Sigmoid colon (tissue), 7 donors: ENCODE measurements around the gene CAPN1. TPM values are rescaled to one million over a fixed set of nuclear protein-coding genes. Genes with fewer than 3 reads are reported as not detected.

Source experiments
- DNase-seq: peaks from one replicate; pipeline ENCODE4 v3.0.0-alpha.2; 2019
- H3K27ac ChIP-seq, 4 donors: fragments of 200-600 bp; sonication (generic); one replicate each; pipeline ENCODE4 v1.5.1; 2016 to 2019; ENCODE audit warnings: mild to moderate bottlenecking in 1 of 4
- H3K27me3 ChIP-seq, 3 donors: fragments of 200-600 bp; sonication (generic); one replicate each; pipeline ENCODE4 v1.5.1; 2019; ENCODE audit warnings: mild to moderate bottlenecking in 1 of 3
- H3K36me3 ChIP-seq, 4 donors: fragments of 200-600 bp; sonication (generic); one replicate each; pipeline ENCODE4 v1.5.1; 2016 to 2019
- H3K4me1 ChIP-seq, 4 donors: fragments of 200-600 bp; sonication (generic); one replicate each; pipeline ENCODE4 v1.5.1; 2017 to 2019
- H3K4me3 ChIP-seq, 4 donors: fragments of 200-600 bp; sonication (generic); one replicate each; pipeline ENCODE4 v1.5.1; 2017 to 2019; ENCODE audit warnings: mild to moderate bottlenecking in 2 of 4, moderate library complexity in 1 of 4
- H3K9me3 ChIP-seq, 4 donors: fragments of 200-600 bp in 3 of 4; sonication (generic) in 3 of 4; one replicate each; pipeline versions ENCODE4 v1.5.1 to v1.6.1; 2013 to 2019
- EP300 ChIP-seq, 4 donors: sonication (generic); formaldehyde crosslinking; IDR thresholded peaks; one replicate each; pipeline ENCODE4 v1.6.1; 2017; ENCODE audit warnings: antibody characterized with exemption in 4 of 4
- POLR2A ChIP-seq, 2 donors: fragments of 450-650 bp; IDR thresholded peaks; one replicate each; pipeline ENCODE4 v1.6.1; 2016; ENCODE audit warnings: antibody characterized with exemption in 2 of 2, mild to moderate bottlenecking in 2 of 2, moderate library complexity in 2 of 2
- POLR2AphosphoS5 ChIP-seq, 4 donors: sonication (generic); formaldehyde crosslinking; IDR thresholded peaks; one replicate each; pipeline ENCODE4 v1.6.1; 2017; ENCODE audit warnings: antibody characterized with exemption in 4 of 4
- WGBS, 2 donors: extraction: QIAGEN DNeasy Blood & Tissue Kit; methylation state at CpG; one replicate each; pipeline ENCODE4 v1.1.7; 2013; 5-methylcytosine and 5-hydroxymethylcytosine counted together
- intact Hi-C: fragments of 100-400 bp; cut with DNase I; formaldehyde crosslinking; loops from one replicate; pipeline ENCODE4 v1.15.1; 2023
- polyA plus RNA-seq, 3 donors: library from polyadenylated mRNA; stranded (reverse); fragments of 200-250 nt; gene quantifications; one replicate each; pipeline ENCODE4 v1.2.3, GENCODE V29; 2013
- total RNA-seq, 4 donors: library from RNA; depleted of rRNA; stranded (reverse); fragments of >200 nt; gene quantifications; one replicate each; pipeline ENCODE4 v1.1.0, GENCODE V29; 2016
- TF ChIP-seq, protein P1 (sequence below), 4 experiments: fragments of 450-650 bp in 3 of 4; fragments of 200-600 bp in 1 of 4; IDR thresholded peaks; one replicate each; pipeline ENCODE4 v1.5.1; 2016 to 2019; ENCODE audit warnings: antibody characterized with exemption in 4 of 4, mild to moderate bottlenecking in 3 of 4, moderate library complexity in 2 of 4
- donor health status: healthy with polysubstance abuse.
- donor health status: Bipolar disorder and iron deficiency.
- donor health status: healthy.

The CAPN1 gene
- total and polyA plus RNA-seq, 7 donors = 84.5 to 245 (median 156) TPM

DNA sequence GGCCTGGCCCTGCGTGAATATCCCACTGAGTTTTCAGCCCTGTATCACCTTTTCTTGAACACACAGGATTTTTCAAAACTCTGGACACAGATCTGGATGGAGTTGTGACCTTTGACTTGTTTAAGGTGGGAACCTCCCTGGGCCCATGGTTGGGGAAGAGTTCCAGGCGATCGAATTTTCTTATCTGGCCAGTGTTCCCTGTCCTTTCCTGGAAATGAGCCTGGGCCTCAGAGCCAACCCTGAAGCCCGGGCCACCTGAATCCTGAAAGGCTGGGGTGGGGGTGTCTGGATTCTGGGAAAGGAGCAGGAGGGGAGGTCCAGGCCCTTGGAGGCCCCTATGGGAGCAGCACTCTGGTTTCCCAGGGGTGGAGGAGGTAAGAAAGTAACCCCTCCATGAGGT, 29.0 kb downstream of the CAPN1 start:
- WGBS, 2 donors = 56 to 81% methylated on average over 4 of the region's 4 CpGs
- Histone ChIP-seq H3K9me3 (no peaks in the 10 kb centered on the region), H3K27me3 (no peaks in the 10 kb centered on the region), H3K4me3 (no peak overlapping the region), H3K27ac (no peak overlapping the region), H3K4me1 (no peaks in the 10 kb centered on the region), H3K36me3 (peaks cover 31 to 66% (median 54%) of the 10 kb centered on the region in 4 donors)
- DNase-seq = peak; percentile 36
- intact Hi-C loops = no loop called here
- TF ChIP-seq POLR2A (IDR thresholded peaks at IDR 0.05) (no peak), EP300 (IDR thresholded peaks at IDR 0.05) (no peak), POLR2AphosphoS5 (IDR thresholded peaks at IDR 0.05) (no peak)
- TF ChIP-seq, protein P1, sequence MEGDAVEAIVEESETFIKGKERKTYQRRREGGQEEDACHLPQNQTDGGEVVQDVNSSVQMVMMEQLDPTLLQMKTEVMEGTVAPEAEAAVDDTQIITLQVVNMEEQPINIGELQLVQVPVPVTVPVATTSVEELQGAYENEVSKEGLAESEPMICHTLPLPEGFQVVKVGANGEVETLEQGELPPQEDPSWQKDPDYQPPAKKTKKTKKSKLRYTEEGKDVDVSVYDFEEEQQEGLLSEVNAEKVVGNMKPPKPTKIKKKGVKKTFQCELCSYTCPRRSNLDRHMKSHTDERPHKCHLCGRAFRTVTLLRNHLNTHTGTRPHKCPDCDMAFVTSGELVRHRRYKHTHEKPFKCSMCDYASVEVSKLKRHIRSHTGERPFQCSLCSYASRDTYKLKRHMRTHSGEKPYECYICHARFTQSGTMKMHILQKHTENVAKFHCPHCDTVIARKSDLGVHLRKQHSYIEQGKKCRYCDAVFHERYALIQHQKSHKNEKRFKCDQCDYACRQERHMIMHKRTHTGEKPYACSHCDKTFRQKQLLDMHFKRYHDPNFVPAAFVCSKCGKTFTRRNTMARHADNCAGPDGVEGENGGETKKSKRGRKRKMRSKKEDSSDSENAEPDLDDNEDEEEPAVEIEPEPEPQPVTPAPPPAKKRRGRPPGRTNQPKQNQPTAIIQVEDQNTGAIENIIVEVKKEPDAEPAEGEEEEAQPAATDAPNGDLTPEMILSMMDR (IDR thresholded peaks at IDR 0.05) = no peak

DNA sequence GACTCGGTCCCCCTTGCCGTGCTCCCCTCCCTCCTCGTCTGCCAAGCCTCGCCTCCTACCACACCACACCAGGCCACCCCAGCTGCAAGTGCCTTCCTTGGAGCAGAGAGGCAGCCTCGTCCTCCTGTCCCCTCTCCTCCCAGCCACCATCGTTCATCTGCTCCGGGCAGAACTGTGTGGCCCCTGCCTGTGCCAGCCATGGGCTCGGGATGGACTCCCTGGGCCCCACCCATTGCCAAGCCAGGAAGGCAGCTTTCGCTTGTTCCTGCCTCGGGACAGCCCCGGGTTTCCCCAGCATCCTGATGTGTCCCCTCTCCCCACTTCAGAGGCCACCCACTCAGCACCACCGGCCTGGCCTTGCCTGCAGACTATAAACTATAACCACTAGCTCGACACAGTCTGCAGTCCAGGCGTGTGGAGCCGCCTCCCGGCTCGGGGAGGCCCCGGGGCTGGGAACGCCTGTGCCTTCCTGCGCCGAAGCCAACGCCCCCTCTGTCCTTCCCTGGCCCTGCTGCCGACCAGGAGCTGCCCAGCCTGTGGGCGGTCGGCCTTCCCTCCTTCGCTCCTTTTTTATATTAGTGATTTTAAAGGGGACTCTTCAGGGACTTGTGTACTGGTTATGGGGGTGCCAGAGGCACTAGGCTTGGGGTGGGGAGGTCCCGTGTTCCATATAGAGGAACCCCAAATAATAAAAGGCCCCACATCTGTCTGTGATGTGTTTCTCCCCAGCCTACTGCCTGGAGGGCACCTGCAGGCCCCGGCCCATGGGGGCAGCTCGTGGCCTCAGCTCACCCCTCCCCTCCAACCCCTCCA, 29.8 kb downstream of the CAPN1 start:
- intact Hi-C loops = no loop called here
- no peak overlapping the region for H3K4me3 ChIP-seq
- H3K4me1 ChIP-seq = no peaks in the 10 kb centered on the region
- DNase-seq = peak; percentile 61
- peaks cover 24 to 58% (median 46%) of the 10 kb centered on the region in 4 donors for H3K36me3 ChIP-seq
- H3K27me3 ChIP-seq = no peaks in the 10 kb centered on the region
- H3K27ac ChIP-seq = no peak overlapping the region
- no peaks in the 10 kb centered on the region for H3K9me3 ChIP-seq
- TF ChIP-seq, protein P1 (IDR thresholded peaks at IDR 0.05) = no peak
- TF ChIP-seq POLR2AphosphoS5 (IDR thresholded peaks at IDR 0.05) (no peak), EP300 (IDR thresholded peaks at IDR 0.05) (no peak), POLR2A (IDR thresholded peaks at IDR 0.05) (no peak)
- 82 to 83% methylated on average over 29 of the region's 29 CpGs for WGBS, 2 donors

DNA sequence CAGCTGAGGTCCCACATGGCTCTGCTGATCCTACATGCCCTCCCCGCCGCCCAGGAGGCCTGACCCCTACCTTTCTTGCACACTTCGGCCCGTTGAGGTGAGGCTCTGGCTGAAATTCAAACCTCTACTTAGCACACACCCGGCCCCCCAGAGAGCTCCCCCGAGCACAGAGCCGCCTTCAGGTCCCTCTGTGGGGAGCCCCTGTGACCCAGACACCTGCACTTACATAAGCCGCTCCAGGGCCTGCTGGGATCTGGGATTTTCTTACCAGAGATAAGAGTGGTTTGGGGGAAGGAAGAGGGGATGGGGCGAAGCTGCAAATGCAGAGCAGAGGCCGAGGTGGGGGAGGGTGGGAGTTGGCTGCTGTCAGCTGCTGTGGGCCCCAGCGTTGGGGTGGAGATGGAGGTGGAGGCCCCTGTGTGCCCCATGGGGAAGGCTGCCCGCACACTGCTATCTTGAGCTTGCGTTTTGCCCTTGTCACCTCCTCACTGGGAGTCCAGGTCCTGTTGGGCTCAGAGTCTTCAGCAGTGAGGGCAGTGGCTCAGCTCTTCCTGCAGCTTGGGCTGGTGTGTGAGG, 30.6 kb downstream of the CAPN1 start:
- Histone ChIP-seq H3K27ac (no peak overlapping the region), H3K9me3 (no peaks in the 10 kb centered on the region), H3K4me1 (no peaks in the 10 kb centered on the region), H3K27me3 (no peaks in the 10 kb centered on the region), H3K4me3 (no peak overlapping the region), H3K36me3 (peaks cover 21 to 50% (median 40%) of the 10 kb centered on the region in 4 donors)
- intact Hi-C loops = no loop called here
- TF ChIP-seq POLR2A (IDR thresholded peaks at IDR 0.05) (no peak), POLR2AphosphoS5 (IDR thresholded peaks at IDR 0.05) (no peak), EP300 (IDR thresholded peaks at IDR 0.05) (no peak)
- TF ChIP-seq, protein P1 (IDR thresholded peaks at IDR 0.05) = no peak
- DNase-seq = peak; percentile 60
- 66 to 88% methylated on average over 13 of the region's 13 CpGs for WGBS, 2 donors

DNA sequence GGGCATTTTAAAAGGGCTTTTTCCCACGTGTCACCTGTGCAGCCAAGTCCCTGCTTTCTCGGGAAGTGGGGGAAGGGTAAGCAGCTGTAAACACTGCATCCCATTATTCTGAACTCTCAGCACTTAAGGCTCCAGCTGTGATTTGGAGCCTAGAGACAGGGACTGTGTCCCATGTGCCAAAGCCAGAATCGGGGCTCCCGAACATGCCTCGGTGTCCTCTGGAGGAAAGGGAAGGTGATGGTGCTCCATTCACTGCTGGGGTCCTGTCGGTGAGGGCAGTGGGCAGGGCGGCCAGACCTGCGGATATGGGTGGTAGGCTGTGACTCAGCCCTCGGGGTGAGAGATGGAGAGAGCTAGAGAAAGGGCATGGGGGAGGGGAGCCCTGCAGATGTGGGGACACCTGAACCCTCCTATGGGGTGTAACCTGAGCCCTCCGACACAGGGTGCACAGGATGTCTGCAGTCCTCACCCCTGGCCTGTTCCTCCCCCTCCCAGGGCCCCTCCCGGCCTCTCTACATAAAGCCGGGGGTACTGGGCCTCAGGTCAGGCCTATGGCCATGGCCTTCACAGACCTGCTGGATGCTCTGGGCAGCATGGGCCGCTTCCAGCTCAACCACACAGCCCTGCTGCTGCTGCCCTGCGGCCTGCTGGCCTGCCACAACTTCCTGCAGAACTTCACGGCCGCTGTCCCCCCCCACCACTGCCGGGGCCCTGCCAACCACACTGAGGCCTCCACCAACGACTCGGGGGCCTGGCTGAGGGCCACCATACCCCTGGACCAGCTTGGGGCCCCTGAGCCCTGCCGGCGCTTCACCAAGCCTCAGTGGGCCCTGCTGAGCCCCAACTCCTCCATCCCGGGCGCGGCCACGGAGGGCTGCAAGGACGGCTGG, 31.8 kb downstream of the CAPN1 start:
- intact Hi-C loops = no loop called here
- Histone ChIP-seq H3K4me1 (no peaks in the 10 kb centered on the region), H3K36me3 (peaks cover 13 to 38% (median 30%) of the 10 kb centered on the region in 4 donors), H3K4me3 (no peak overlapping the region), H3K9me3 (no peaks in the 10 kb centered on the region), H3K27me3 (no peaks in the 10 kb centered on the region), H3K27ac (no peak overlapping the region)
- TF ChIP-seq POLR2AphosphoS5 (IDR thresholded peaks at IDR 0.05) (no peak), EP300 (IDR thresholded peaks at IDR 0.05) (no peak), POLR2A (IDR thresholded peaks at IDR 0.05) (no peak)
- TF ChIP-seq, protein P1 (IDR thresholded peaks at IDR 0.05) = no peak
- 41 to 60% methylated on average over 26 of the region's 26 CpGs for whole genome bisulfite sequencing, 2 donors
- DNase-seq = no peak
